Measurements from ENCODE around the gene RINL. TPM values are rescaled to one million over a fixed set of nuclear protein-coding genes. Genes with fewer than 3 reads are reported as not detected.
"Not testable (repeated sequence)": the region's sequence is repeated elsewhere in the genome, so short reads cannot be mapped to it uniquely, and the experiment has no call there.

The RINL gene
- total RNA-seq, 2 donors from 2014 or later: 3.2 to 3.4 TPM

DNA sequence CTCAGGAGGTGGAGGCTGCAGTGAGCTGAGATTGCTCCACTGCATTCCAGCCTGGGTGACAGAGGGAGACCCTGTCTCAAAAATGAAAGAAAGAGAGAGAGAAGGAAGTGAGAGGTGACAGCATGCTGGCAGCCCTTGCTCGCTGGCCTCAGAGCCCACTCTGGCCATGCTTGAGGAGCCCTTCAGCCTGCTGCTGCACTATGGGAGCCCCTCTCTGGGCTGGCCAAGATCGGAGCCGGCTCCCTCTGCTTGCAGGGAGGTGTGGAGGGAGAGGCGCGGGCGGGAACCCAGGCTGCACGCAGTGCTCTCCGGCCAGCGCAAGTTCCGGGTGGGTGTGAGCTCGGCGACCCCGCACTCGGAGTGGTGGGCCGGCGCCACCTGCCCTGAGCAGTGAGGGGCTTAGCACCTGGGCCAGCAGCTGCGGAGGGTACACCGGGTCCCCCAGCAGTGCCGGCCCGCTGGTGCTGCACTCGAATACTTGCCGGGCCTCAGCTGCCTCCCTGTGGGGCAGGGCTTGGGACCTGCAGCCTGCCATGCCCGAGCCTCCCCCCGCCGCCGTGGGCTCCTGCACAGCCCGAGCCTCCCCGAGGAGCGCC, 56.7 kb downstream of the RINL start:
- DNase-seq; ATAC-seq; intact Hi-C loops (cut with DNase I, micrococcal nuclease): not testable (repeated sequence)

GRCh38 chr19:38819231-38819920, 58.7 kb downstream of the RINL start:
- peak; percentile 86 to 92 for DNase-seq
- peak; percentile 75 for ATAC-seq
- intact Hi-C loops (cut with DNase I, micrococcal nuclease): no loop called here

Other genes starting within 250 kb of the RINL start
- 1,000 to 10,000 TPM in 1 of 2 donors, 100 to 1,000 TPM in 1; 971 to 1,150 TPM for gene ACTN4, start 230.6 kb downstream of the RINL start, total RNA-seq
- 10 to 100 TPM; 10.1 to 10.2 TPM for gene CAPN12, start 133.8 kb downstream of the RINL start, total RNA-seq
- gene LGALS7, start 104.8 kb downstream of the RINL start, total RNA-seq: not detected
- not detected for gene LGALS7B, start 89.1 kb downstream of the RINL start, total RNA-seq
- gene LGALS4, start 65.3 kb downstream of the RINL start, total RNA-seq: 1,000 to 10,000 TPM; 7,382 to 8,588 TPM
- 100 to 1,000 TPM; 292 to 483 TPM for gene ECH1, start 46.5 kb downstream of the RINL start, total RNA-seq
- 100 to 1,000 TPM; 269 to 281 TPM for gene HNRNPL, start 28.3 kb downstream of the RINL start, total RNA-seq
- 10 to 100 TPM; 32.9 to 39.9 TPM for gene SIRT2, start 21.3 kb upstream of the RINL start, total RNA-seq
- gene NFKBIB, start 21.7 kb upstream of the RINL start, total RNA-seq: 10 to 100 TPM; 32.1 to 38.8 TPM
- gene CCER2, start 33.9 kb upstream of the RINL start, total RNA-seq: under 1 TPM in 1 of 2 donors, not detected in 1; 0.55 TPM
- gene SARS2, start 52.5 kb upstream of the RINL start, total RNA-seq: 10 to 100 TPM; 15.4 to 33.3 TPM
- 10 to 100 TPM; 36.3 to 50.4 TPM for gene MRPS12, start 52.7 kb upstream of the RINL start, total RNA-seq
- 1 to 10 TPM; 1.1 to 3.3 TPM for gene FBXO17, start 97.5 kb upstream of the RINL start, total RNA-seq
- 1 to 10 TPM in 1 of 2 donors, not detected in 1; 2.8 TPM for gene FBXO27, start 154.3 kb upstream of the RINL start, total RNA-seq
- not detected for gene ACP7, start 206.1 kb upstream of the RINL start, total RNA-seq
- gene PAK4, start 247.5 kb upstream of the RINL start, total RNA-seq: 10 to 100 TPM; 85.0 to 96.9 TPM